Effector CD8-positive, alpha-beta T cell (primary cell): ENCODE data around the gene SKAP1.
"Not testable (repeated sequence)": the region's sequence is repeated elsewhere in the genome, so short reads cannot be mapped to it uniquely, and the experiment has no call there.

Experiments used
- DNase-seq: peaks from one replicate; lab custom pipeline; 2025; lab: John Stamatoyannopoulos, UW

SKAP1 gene

DNA sequence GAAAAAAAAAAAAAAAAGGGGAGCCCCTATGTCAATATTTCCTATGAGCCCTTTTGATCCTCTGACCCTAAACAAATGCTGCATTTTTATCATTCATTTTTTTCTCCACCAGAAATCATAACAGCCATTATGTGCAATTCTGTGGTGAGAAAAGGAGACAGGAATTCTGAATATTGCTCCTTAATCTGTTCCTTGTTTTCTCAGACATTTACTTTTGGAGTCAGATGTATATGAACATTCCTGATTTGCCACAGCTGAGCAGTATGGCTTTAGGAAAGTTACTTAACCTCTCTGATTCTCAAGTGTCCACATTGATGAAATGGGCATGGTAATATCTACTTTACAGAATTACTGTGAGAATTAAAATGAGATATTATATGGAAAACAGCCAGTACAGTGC, 144.4 kb downstream of the SKAP1 start:
- DNase-seq, result no peak

GRCh38 chr17:48283907-48284306, 146.1 kb downstream of the SKAP1 start:
- DNase-seq, result no peak

- no peak for DNase-seq
Measured at GRCh38 chr17:48283411-48283810, 146.6 kb downstream of the SKAP1 start.

- DNase-seq, result no peak
Measured at GRCh38 chr17:48282303-48282702, 147.7 kb downstream of the SKAP1 start.

DNA sequence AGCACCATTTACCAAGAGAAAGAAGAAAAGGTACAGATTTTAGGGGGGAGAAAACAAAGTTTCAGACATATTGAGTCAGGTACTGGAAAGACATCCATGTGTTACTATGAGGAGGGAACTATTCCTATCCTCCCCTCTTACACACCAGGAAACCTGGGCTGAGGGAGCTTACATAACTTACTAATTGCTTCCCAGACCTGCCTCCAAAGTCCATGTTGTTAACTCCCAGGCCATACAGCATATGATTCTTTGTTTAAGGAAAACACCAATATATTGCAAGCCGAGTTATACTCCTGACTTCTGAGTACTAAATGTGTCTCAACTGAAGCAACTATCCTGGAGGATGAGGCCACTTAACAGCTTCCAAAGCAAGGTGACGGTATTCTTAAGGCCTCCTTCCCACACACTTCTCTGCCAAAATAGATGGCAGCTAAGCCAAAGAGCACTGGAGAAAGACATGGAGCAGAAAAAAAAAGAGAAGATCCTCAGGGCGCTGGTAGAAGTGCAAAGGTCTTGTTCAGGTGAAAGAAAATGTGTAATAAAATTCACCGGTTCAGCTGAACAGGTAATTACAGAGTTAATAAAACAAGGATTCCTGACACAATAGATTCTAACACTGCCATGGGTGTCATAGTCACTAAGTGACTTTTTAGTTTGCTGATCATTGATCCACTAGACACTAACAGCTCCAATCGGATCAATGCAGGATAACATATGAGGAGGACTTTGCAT, 151.1 kb downstream of the SKAP1 start:
- no peak for DNase-seq

- DNase-seq, result no peak
Measured at GRCh38 chr17:48276776-48277175, 153.2 kb downstream of the SKAP1 start.

DNA sequence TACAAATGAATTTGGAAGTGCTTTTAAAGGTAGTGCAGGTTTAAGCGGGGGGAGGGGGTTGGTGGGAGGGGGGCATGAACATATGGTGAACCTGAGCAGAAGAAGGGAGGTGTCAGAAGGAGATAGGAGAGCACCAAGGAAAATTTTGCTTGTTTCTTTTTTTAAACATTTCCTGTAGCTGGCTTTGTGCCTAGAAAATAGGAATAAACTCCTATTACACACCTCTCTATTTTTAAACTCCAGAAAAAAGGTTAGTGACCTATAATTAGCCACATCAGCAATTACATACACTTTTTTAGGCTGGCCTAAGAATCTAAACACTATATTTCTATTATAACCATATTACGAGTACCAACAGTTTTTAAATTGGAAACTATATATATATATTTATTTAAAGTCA, 159.1 kb downstream of the SKAP1 start:
- DNase-seq, result no peak

DNA sequence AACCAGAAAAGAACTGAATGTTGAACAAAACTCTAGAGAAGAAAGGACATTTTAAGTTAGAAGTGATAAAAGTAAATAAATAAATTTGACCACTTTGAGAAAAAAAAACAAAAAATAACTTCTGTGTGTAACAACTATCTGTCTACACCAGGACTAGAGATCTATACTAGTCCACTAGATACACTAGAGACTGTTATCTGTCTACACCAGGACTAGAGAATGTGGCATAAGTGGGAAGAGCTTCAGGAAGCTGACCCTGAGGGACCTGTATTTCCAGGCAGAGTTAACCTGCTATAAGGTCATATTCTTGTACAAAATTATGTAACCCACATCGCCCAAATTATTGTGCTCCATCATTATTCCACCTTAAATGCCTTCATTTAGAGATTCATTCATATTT, 160.8 kb downstream of the SKAP1 start:
- DNase-seq, result no peak

DNA sequence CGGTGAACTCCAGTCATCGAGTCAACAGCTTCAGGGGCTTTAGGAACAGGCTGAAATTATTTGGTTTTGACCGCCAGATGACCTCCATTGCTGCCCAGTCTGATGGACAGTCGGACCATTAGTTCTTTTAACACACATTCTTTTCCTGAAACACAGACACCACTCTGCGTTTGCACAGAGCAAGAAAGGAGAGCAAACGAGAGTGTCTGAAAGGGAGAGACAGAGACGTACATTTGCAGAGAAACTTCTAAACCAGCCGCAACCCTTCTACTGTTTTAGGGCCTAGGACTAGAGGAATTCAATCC, 166.3 kb downstream of the SKAP1 start:
- no peak for DNase-seq

DNA sequence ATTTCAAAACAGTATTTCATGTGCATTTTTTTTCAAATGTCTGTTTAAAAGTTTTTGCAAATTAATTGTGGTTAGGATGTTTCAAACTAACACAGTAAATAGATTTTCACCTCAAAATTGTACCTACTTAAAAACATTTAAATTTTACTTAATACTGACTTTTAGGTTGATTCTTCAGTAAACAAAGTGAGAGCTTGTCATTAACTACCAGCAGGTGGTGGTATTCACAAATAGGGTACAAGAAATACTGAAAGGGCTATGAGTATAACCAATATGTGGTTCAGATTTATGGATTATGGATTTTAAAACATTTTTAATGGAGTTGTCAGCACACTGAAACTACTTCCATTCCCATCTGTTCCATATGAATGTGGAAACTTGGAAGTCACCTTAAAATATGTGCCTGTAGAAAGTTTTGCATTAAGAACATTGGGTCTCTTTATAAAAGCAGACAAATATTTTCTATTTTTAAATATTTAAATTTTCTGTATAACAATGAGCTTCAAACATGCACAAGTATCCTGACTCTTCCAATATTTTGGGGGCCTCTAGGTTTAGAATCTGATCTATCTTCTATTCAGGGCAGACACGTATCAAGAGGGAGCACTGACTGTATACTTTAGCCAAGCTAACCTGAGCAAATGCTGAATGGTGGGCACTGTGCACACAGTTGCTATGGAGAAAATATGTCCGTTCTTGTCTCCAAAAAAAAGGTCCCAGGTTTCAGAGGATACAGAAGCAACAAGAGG, 166.9 kb downstream of the SKAP1 start:
- no peak for DNase-seq

GRCh38 chr17:48261297-48261880, 168.6 kb downstream of the SKAP1 start:
- DNase-seq, result no peak

- DNase-seq, result no peak
Measured at GRCh38 chr17:48259694-48260291, 170.2 kb downstream of the SKAP1 start.

GRCh38 chr17:48258331-48258730, 171.7 kb downstream of the SKAP1 start:
- no peak for DNase-seq

DNA sequence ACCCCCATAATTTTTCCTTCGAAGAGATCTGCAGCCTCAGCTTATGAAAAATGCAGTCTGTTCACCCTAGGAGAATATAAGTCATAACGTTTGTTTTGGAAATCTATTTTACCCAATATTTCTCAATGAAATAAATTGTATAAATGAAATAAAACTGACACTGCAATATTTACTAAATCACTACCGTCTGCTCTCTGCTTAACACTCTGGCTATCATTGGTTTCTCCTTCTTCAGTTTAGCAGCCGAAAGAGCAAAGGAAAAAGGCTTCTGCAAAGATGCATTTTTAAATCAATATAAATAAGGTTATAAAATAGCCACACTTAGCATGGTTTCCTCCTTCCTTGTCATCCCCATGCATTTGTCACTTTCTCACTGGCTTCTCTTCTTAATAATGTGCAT, 174.3 kb downstream of the SKAP1 start:
- no peak for DNase-seq

DNA sequence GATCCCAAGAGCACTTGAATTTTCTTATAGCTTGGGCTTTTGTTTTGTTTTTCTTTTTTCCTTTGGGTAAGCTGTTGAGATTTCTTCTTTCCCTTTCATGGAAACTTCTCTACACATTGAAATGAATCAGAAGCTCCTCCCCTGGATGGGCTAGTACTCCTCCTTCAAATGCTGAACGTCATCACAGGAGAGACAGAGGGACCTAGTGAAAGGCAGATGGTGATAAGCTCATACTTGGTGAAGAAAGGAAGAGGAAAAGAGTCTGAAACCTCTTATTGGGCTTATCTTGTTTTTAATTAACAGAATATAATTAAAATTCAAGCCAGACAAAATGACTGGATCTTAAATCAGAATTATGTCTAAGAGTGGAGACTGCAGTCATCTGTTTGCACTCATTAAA, 175.1 kb downstream of the SKAP1 start:
- no peak for DNase-seq

- no peak for DNase-seq
Measured at GRCh38 chr17:48253975-48254374, 176.0 kb downstream of the SKAP1 start.

GRCh38 chr17:48251950-48252349, 178.1 kb downstream of the SKAP1 start:
- no peak for DNase-seq

GRCh38 chr17:48250949-48251348, 179.1 kb downstream of the SKAP1 start:
- DNase-seq, result no peak

DNA sequence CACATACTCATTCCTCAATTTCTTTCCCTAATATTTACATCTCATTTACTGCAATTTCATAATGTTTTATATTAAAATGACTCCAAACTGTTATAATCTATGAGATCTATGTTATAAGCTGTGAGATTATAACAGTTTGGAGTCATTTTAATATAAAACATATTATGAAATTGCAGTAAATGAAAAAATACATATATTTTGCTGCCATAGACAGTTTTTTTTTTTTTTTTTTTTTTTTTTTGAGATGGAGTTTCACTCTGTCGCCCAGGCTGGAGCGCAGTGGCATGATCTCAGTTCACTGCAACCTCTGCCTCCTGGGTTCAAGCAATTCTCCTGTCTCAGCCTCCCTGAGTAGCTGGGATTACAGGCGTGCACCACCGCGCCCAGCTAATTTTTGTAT, 180.0 kb downstream of the SKAP1 start:
- DNase-seq, result not testable (repeated sequence)

- no peak for DNase-seq
Measured at GRCh38 chr17:48247603-48248002, 182.4 kb downstream of the SKAP1 start.

- no peak for DNase-seq
Measured at GRCh38 chr17:48247038-48247437, 183.0 kb downstream of the SKAP1 start.

- DNase-seq, result no peak
Measured at GRCh38 chr17:48246612-48247011, 183.4 kb downstream of the SKAP1 start.

GRCh38 chr17:48245465-48246033, 184.5 kb downstream of the SKAP1 start:
- DNase-seq, result not testable (repeated sequence)
